ENCODE data around the gene ZNF524.

The ZNF524 gene

DNA sequence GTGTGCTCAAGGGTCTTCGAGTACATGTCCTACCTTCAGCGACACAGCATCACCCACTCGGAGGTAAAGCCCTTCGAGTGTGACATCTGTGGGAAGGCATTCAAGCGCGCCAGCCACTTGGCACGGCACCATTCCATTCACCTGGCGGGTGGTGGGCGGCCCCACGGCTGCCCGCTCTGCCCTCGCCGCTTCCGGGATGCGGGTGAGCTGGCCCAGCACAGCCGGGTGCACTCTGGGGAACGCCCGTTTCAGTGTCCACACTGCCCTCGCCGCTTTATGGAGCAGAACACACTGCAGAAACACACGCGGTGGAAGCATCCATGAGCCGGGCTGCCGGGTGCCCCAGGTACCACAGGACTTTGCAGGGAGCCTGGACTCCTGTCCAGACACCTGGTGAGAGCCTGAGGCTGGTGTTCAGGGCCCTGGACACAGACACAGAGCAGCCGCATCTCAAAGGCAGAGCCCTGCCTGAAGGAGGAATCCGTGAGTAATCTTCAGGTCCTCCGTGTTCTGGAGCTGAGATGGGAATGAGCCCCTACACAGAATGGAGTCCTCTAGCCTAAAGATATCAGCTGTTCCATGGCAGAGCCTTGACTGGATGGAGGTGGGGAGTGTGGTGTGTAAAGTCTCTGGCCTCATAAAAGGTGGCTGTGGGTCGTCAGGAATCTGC, 44.9 kb downstream of the ZNF524 start:
- TF ChIP-seq GATA3 (IDR thresholded peaks at IDR 0.05; ENCODE audit: low read depth, low read length) (no peak), GATA2 (IDR thresholded peaks at IDR 0.05; ENCODE audit: low read depth, low read length) (no peak)

DNA sequence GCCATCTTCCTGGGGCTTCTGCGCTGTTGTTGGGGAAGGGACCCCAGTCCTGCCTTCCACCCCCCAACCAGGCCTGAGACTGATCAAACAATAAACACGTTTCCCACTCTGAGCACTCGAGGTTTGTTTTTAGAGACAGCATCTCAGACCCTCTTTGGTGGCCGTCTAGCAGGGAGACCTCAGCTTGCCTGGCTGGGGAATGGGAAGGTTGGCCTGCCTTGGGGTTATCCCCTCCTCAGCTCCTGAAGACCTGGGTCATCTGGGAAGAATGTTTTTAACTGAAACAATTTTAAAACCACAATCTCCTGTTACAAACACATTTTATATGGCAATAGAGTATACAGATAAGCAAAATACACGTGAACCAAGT, 45.4 kb downstream of the ZNF524 start:
- TF ChIP-seq GATA3 (IDR thresholded peaks at IDR 0.05; ENCODE audit: low read depth, low read length): no peak
- no peak for TF ChIP-seq GATA2 (IDR thresholded peaks at IDR 0.05; ENCODE audit: low read depth, low read length)

DNA sequence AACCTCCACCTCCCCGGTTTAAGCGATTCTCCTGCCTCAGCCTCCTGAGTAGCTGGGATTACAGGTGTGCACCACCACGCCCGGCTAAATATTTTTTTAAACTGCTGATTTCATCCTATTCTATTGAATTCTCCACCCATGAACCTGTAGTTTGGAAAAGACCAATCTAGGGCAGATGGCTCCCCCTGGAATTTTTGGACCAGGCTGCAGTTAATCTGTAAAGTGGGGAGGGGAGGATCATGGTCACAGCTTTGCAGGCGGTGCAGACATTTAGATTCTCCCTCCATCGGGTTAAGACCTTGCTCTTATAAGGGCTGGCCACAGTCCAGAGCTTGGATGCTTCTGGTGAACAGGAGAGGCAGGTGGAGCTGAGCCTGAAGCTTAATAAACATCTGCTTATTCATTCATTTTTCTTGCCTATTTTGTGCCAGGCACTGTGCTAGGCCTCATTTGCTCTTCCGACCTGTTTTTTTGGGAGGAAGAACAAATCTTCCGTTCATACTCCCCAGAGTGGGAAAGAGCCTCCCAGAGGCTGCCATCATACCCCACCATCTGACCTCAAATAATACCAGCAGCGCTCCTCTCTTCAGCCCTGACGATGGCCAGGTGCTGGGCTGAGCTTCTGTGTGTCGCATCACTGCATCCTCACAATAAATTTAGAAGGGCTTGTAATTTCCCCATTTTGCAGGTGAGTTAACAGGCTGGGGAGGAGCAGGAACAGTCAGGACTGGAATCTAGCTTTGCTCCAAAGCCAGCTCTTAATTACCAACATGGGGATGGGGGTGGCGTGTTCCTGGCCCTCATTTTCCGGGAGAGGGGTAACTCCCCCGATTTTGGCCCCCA, 47.0 kb downstream of the ZNF524 start:
- TF ChIP-seq GATA2 (IDR thresholded peaks at IDR 0.05; ENCODE audit: low read depth, low read length) (no peak), GATA3 (IDR thresholded peaks at IDR 0.05; ENCODE audit: low read depth, low read length) (no peak)

DNA sequence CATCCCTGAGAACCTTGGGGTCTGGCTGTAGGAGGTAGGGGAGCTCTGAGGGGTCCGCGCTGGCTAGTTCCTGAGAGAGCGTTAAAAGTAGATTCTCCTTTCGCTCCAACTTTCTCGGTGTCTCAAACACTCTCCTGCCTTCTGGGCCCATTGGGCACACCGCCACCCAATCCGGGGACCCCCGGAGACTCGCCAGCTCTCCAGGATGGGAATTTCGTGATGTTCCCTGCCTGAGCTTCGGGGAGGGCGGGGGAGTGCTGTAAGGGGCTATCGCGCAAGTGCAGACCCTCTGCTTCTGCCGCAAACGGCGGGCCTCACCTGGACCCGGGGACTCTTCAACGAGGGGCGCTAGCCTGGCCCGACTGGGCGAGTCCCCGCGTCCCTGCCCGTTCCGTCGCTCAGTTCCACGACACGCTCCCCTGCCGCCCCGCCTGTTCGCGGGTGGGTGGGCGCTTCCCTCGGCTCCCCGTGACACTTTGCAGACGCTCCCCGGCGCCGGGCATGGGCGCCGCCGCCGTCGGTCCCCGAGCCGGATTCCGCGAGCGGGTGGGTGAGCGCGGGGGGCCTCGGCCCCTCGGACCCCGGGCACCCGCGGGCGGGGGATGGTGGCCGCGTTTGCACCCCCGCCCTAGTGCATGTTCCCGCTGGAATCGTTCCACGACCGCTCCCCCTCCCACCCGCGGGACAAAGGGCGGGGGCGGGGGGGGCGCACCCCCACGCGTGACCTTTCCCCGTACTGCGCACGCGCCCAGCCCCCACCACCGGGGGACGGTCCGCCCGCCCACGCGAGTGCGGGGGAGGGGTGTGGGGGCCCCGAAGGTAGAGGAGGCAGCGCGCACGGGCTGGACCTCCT, 47.9 kb downstream of the ZNF524 start, which contains the start of gene CCDC106:
Gene CCDC106 (plus strand): TSS at position 481 of the 853 bp plus-strand sequence. CDS start 835 bp downstream, outside the sequence.
- TF ChIP-seq GATA3 (IDR thresholded peaks at IDR 0.05; ENCODE audit: low read depth, low read length) (no peak), GATA2 (IDR thresholded peaks at IDR 0.05; ENCODE audit: low read depth, low read length) (no peak)

DNA sequence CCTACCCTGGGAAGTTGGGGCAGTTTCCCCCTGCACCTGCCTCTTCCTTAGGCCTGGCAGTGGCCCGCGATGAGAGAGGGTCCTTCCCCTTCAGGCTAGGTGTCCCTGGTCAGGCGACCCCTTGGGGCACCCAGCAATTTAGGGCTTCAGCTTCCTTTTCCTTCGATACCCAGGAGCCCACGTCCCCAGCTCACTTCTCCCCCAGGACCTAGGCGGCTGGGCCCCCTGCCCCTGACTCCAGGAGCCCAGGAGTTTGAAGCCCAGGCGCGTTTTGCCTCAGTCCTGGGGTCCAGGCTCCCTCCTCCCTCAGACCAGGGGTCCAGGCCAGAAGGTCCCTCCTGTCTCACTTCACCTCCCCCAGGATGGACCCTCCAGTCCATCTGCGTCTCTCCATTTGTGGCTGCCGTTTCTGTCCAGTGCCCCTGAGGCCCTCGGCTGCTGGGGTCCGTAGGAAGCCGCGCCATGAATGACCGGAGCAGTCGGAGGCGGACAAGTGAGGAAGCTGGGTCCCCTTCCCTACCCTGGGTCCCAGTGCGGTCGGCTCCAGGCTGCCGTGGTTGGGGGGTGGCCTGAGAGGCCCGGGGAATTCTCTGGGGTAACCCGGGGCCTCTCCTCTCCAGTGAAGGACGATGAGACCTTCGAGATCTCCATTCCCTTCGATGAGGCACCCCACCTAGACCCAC, 48.6 kb downstream of the ZNF524 start:
- TF ChIP-seq GATA2 (IDR thresholded peaks at IDR 0.05; ENCODE audit: low read depth, low read length) (no peak), GATA3 (IDR thresholded peaks at IDR 0.05; ENCODE audit: low read depth, low read length) (no peak)

DNA sequence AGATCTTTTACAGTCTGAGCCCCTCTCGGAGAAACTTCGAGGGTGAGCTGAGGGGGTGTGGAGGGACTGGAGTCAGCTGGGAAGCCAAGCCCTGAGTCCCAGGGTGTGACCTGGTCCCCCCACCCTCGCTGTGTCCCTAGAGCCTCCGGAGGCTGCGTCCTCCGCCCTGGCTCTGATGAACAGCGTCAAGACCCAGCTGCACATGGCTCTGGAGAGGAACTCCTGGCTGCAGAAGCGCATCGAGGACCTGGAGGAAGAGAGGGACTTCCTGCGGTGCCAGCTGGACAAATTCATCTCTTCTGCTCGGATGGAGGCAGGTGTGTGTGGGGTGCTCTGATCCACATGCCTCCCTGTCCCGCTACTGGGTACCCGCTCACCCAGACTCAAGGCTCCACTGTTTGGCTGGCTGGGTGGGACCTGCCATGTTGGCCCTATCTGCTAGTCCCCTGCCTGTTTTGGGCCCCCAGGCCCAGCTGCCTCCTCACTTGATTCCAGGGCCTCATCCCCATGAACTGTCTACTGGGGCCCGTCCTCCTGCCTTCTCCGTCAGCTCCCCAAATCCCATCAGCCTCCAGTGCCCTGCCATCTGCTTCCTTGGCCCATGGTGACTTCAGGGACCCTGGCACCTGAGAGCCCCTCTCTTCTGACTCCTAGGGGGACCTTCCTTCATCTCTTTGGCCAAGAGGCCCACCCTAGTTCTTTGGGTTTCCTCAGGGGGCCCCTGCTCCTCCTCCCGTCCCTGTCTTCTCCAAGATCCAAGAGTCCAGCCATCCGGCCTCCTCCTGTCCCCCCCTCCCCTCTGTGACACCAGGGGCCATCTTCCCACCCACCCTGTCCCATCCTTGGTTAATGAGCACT, 49.4 kb downstream of the ZNF524 start:
- no peak for TF ChIP-seq GATA2 (IDR thresholded peaks at IDR 0.05; ENCODE audit: low read depth, low read length)
- TF ChIP-seq GATA3 (IDR thresholded peaks at IDR 0.05; ENCODE audit: low read depth, low read length): no peak

DNA sequence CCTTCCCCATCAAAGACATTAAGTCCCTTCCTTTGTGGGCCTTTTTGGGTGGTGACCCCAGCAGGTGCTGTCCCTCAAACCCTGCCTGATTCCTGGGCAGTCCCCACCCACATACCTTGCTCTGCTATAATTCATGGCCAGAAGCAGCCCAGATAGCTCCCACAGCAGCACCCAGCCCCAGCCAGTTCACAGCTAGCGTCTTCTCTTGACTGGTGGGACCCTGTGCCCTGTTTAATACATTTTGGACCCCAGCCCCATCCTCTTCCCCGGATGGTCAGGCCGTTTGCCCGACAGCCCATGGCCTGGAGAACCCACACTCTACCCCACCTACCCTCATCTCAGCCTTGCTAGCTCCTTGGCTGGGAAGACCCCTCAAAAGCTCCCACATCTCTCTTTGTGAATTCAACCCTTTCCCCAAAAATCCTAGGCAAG, 50.1 kb downstream of the ZNF524 start:
- no peak for TF ChIP-seq GATA2 (IDR thresholded peaks at IDR 0.05; ENCODE audit: low read depth, low read length)
- TF ChIP-seq GATA3 (IDR thresholded peaks at IDR 0.05; ENCODE audit: low read depth, low read length): no peak

DNA sequence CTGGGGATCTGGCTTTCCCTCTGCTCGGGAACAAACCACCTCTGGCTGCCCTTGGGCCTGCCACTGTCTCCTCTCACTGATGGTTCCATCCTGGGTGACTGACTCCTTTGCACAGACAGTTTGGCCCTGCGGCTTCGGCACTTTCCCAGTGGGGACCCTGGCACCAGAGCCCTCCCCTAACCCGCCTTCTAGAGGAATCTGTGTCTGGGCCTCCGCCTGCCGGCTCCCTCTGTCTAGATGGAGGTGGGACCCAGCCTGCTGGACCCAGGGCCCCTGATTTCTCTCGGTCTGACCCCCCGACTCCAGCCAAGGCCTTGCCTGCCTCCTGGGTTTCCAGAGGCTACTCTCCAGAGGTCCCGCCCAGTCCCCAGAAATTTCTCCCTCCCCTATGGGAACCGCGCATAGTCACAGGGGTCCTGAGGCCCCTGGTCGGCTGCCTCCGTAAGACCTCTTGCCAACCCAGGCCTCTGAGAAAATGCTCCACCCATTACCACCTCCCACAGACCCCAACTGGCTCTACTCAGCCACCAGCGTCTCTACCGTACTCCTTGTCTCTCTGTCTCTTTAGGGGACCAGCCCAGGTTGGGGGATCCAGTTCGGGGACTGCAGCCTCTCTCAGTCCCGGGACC, 50.6 kb downstream of the ZNF524 start:
- TF ChIP-seq GATA3 (IDR thresholded peaks at IDR 0.05; ENCODE audit: low read depth, low read length) (no peak), GATA2 (IDR thresholded peaks at IDR 0.05; ENCODE audit: low read depth, low read length) (no peak)

DNA sequence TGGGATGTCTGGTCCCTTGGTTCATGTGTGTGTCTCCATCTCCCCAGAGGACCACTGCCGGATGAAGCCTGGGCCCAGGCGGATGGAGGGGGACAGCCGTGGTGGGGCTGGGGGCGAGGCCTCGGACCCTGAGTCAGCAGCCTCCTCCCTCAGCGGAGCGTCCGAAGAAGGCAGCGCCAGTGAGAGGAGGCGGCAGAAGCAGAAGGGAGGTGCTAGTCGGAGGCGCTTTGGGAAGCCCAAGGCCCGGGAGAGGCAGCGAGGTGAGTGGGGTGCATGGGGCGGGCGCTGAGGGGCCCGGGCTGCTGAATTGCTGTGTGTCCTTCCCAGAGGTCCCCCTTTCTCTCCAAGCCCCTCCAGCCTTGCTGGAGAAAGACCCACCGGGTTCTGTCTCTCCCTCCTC, 51.1 kb downstream of the ZNF524 start:
- TF ChIP-seq GATA2 (IDR thresholded peaks at IDR 0.05; ENCODE audit: low read depth, low read length): no peak
- TF ChIP-seq GATA3 (IDR thresholded peaks at IDR 0.05; ENCODE audit: low read depth, low read length): no peak

DNA sequence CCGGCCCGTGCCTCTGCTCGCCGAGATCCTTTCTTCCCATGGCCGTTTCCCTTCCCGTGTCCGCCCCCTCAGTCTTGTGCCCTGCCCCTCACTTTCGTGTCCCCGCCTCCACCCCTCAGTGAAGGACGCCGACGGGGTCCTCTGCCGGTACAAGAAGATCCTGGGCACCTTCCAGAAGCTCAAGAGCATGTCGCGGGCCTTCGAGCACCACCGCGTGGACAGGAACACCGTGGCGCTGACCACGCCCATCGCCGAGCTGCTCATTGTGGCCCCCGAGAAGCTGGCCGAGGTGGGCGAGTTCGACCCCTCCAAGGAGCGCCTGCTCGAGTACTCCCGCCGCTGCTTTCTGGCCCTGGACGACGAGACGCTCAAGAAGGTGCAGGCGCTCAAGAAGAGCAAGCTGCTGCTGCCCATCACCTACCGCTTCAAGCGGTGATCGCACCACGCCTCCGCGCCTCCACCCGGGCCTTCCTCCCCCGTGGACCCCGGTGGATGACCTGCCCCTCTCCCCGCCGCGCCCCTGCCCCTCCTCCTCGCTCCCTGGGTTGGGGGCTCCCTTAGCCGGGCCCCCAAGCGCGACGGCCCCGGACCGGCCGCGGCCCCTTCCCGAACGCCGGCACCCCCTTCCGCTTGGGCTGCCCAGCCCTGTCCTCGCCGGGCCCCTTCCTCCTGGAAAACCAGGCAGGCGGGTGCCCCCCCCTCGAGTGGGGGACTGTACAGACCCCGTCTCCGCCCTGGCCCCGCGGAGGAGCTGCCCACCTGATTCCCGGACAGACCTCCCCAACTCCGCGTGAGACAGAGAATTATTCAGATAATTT, 52.4 kb downstream of the ZNF524 start:
- TF ChIP-seq GATA2 (IDR thresholded peaks at IDR 0.05; ENCODE audit: low read depth, low read length) (no peak), GATA3 (IDR thresholded peaks at IDR 0.05; ENCODE audit: low read depth, low read length) (no peak)

Data from SH-SY5Y (cell line).